KOPT-K1 (cell line): ENCODE results near the gene DNTTIP2.
"Not testable (repeated sequence)": the region's sequence is repeated elsewhere in the genome, so short reads cannot be mapped to it uniquely, and the experiment has no call there.

Experiments
- H3K27ac ChIP-seq: fragments of 200-600 bp; sonication (generic); 2 replicates; pipeline ENCODE4 v1.5.1; 2016; ENCODE audit warnings: antibody characterized with exemption, mild to moderate bottlenecking, low read depth, low read length; ENCODE audit not compliant: poor library complexity, severe bottlenecking
- H3K36me3 ChIP-seq: fragments of 200-600 bp; sonication (generic); 2 replicates; pipeline ENCODE4 v1.5.1; 2017; ENCODE audit warnings: antibody characterized with exemption, mild to moderate bottlenecking, low read length, moderate library complexity; ENCODE audit not compliant: insufficient read depth
- H3K9me3 ChIP-seq: fragments of 200-600 bp; sonication (generic); 2 replicates; pipeline ENCODE4 v1.5.1; 2017; ENCODE audit warnings: antibody characterized with exemption, low read length, mild to moderate bottlenecking; ENCODE audit not compliant: insufficient read depth, poor library complexity, severe bottlenecking

Gene DNTTIP2

DNA sequence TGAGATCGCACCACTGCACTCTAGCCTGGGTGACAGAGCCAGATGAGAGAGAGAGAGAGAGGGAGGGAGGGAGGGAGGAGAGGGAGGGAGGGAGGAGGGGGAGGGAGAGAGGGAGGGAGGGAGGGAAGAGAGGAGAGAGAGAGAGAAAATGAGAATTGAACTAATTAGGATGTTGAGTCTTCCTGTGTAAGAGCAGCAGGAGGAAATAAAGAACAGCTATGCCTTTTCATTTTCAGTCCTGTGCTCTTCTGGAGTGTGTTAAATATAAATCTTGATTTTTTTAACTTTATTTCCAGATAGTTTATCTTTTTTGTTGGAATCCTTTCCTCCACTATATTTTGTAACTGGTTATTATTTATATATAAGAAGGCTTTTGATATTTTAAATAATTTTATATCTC lies 27.1 kb downstream of the DNTTIP2 start:
- Histone ChIP-seq H3K27ac (no peak overlapping the region), H3K9me3 (no peaks in the 10 kb centered on the region), H3K36me3 (no peaks in the 10 kb centered on the region)

GRCh38 chr1:93851327-93851712 lies 27.7 kb downstream of the DNTTIP2 start:
- Histone ChIP-seq H3K27ac (no peak overlapping the region), H3K9me3 (no peaks in the 10 kb centered on the region), H3K36me3 (no peaks in the 10 kb centered on the region)

DNA sequence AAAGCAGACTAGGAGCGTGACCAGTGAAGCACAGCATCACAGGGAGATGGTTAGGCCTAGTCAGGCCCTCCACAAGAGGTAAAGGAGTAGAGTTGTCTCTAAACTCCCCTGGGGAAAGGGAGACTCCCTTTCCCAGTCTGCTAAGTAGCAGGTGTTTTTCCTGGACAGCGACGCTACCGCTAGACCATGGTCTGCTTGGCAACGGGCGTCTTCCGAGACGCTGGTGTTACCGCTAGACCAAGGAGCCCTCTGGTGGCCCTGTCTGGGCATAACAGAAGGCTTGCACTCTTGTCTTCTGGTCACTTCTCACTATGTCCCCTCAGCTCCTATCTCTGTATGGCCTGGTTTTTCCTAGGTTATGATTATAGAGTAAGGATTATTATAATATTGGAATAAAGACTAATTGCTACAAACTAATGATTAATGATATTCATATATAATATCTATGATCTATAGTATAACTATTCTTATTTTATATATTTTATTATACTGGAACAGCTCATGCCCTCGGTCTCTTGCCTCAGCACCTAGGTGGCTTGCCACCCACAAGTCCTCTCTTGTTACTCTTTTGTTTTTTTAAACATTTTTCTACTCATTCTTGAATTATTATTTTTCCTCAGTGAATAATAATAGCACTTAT lies 28.2 kb downstream of the DNTTIP2 start:
- not testable (repeated sequence) for H3K36me3 ChIP-seq, H3K27ac ChIP-seq, H3K9me3 ChIP-seq

GRCh38 chr1:93848350-93848883 lies 30.6 kb downstream of the DNTTIP2 start:
- Histone ChIP-seq H3K27ac (peak overlapping the region; percentile 72), H3K9me3 (no peaks in the 10 kb centered on the region), H3K36me3 (no peaks in the 10 kb centered on the region)

DNA sequence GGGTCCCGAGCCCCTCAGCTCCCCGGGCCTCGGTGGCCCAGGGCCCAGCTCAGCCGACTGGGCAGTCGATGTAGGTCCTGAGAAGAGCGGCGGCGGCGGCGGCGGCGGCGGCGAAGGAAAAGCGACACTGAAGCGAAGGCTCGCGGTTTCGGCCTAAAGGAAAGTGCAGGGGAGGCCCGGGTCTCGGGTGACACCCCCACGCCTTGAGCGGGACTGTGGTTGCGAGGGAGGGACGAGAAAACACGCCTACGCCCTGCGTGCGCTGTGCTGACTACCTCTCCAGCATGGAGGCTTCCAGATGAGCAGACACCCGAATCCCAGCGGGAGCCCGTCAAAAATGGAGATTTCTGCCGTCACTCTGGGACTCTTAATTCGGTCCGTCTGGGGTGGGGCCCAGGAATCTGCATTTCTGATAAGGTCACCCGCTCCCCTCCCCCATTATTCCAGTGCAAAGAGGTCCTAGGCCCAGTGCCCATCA lies 31.2 kb downstream of the DNTTIP2 start:
- H3K36me3 ChIP-seq = no peaks in the 10 kb centered on the region; the same call in 1 of the 2 replicates
- no peaks in the 10 kb centered on the region for H3K9me3 ChIP-seq
- peak overlapping the region; percentile 72 for H3K27ac ChIP-seq

DNA sequence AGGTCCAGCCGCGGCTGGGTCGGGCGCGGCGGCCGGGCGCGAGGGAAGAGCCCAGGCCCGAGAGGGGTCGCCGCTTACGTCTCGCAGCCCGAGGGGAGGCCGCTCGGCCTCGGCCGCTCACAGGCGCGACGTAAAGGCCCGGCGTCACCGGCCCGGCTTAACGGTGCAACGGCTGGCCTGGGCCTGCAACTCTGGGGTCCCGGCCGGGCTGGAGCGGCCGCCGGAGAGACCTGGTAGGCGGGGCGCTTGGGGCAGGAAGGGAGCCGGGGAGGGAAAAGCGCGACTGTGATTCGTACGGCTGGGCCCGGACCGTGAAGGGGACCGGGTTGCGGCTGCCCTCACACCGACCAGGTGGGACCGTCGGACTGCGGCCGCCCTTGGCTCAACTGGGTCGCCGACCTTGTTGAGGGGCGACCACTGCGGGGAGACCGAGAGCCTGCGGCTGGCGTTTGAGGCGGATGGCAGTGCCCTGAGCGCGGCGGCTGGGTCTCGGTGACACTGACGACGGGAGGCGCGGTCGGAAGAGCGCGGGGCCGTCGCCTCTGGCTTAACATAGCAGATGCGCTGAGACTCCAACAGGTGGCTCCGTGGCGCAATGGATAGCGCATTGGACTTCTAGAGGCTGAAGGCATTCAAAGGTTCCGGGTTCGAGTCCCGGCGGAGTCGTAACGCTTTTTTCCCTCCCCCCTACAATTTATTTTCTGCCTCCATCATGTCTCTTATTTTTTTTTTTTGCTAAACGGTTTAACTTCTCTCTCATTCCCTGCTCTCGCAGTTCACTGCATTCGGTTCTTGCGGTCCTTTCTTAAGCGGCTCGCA lies 31.8 kb downstream of the DNTTIP2 start:
- Histone ChIP-seq H3K27ac (peak overlapping the region; percentile 72), H3K9me3 (no peaks in the 10 kb centered on the region), H3K36me3 (no peaks in the 10 kb centered on the region; the same call in 1 of the 2 replicates)

DNA sequence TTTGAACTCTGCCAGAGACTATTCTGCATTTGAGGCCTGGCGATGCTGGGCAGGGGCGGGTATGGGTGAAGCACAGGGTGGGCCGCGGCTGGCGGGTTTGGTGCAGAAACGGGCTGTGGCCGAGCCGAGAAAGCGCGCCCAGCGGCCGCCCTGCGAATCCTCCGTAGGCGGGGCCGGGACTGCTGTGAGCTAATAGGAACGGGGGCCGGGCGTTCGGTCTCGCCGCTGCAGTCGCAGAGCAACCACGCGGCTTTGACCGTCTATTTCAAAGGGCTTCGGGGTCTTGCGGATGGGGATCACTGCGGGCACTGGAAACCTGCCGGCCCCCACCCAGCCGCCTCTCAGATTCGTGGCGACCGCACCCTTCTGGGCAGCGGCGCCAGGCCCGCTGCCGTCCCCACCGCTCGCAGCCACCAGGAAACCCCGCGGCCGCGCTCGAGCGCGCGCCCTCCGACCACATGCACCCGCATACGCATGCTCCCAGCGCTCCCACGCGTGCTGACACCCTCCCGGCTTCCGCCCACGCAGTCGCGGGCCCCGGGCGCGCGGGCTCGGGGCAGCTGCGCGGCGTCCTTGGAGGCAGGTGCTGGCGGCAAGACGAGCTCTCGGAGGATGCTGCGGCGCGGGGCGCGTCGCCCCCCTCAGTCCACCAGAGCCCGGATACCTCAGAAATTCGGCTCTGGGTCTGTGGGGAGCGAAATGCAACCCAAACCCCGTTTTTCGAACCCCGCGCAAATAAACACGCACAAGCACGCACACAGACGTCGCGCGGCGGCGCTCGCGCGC lies 32.6 kb downstream of the DNTTIP2 start:
- H3K36me3 ChIP-seq = no peaks in the 10 kb centered on the region; the same call in 1 of the 2 replicates
- peak overlapping the region; percentile 72 for H3K27ac ChIP-seq
- no peaks in the 10 kb centered on the region for H3K9me3 ChIP-seq

DNA sequence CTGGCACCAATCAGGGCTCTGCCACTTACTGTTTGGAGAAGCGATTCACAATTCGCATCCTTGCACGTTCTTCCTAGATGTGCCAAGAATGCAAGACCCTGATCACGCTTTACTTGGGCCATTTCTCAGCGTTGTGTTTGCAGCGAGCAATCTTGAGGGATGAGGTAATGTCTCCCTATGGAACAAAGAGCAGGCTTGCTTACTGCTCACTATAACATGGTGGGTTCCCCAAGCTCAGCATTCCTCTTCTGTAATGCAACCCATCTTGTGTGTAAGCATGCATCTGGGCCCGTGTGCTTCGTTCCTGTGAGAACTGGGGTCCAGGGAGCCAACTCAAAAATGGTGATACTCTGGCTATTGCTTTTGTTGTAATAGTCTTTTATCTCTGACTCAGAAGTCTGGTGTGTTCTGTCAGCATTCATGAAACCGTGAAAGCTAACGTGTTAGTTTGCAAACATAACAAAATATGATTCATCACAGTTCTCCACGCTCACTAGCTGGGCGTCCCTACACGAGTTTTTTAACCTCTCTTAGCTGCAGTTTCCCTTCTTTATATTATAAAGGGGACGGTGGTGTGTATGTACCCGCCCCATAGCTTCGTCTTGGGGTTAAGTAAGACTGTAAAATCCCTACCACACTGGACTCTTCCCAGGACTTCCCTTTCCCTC lies 33.3 kb downstream of the DNTTIP2 start:
- Histone ChIP-seq H3K27ac (peak overlapping the region; percentile 72), H3K36me3 (no peaks in the 10 kb centered on the region; the same call in 1 of the 2 replicates), H3K9me3 (no peaks in the 10 kb centered on the region)

- Histone ChIP-seq H3K36me3 (no peaks in the 10 kb centered on the region; the same call in 1 of the 2 replicates), H3K27ac (no peak overlapping the region), H3K9me3 (no peaks in the 10 kb centered on the region)
These were observed 34.6 kb downstream of the DNTTIP2 start for GRCh38 chr1:93844262-93845045.

- Histone ChIP-seq H3K27ac (no peak overlapping the region), H3K36me3 (no peaks in the 10 kb centered on the region; the same call in 1 of the 2 replicates), H3K9me3 (no peaks in the 10 kb centered on the region)
These were observed 36.1 kb downstream of the DNTTIP2 start for GRCh38 chr1:93842750-93843500.

DNA sequence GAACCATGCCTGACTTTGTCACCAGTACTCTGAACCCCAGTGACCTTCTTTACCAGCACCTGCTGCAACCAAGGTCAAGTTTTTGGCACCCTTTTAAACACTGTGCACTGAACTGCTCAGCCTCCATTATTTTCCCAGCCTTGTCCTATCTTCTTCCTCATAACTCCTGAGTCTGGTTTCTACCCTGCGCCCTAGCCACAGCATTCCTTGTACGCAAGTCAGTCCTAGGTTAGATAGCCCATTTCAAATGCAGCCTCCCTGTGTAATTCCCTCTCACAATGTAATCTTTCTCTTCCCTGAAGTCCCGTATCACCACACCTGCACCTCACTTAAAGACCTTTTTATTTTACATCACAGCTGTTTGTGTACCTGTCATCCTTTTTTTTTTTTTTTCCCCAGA lies 37.2 kb downstream of the DNTTIP2 start:
- Histone ChIP-seq H3K36me3 (no peaks in the 10 kb centered on the region; the same call in 1 of the 2 replicates), H3K27ac (no peak overlapping the region), H3K9me3 (no peaks in the 10 kb centered on the region)

- Histone ChIP-seq H3K36me3 (no peaks in the 10 kb centered on the region; the same call in 1 of the 2 replicates), H3K27ac (no peak overlapping the region), H3K9me3 (no peaks in the 10 kb centered on the region)
These were observed 38.0 kb downstream of the DNTTIP2 start for GRCh38 chr1:93840956-93841482.

DNA sequence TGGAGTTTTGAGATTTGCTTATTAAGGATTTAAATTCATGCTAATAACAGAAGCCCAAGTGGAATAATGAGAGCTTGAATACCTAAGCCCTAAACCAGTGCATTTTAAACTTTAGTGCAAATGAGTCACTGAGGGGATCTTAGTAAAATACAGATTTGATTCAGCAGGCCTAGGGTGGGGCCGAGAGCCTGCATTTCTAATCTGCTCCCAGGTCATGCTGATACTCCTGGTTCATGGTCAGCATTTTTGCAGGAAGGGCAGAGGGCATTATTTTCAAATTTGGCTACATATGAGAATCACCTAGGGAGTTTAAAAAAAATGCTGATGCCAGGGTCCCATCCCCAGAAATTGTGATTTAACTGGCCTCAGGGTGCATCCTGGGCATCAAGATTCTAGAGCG lies 39.3 kb downstream of the DNTTIP2 start:
- Histone ChIP-seq H3K27ac (no peak overlapping the region), H3K9me3 (no peaks in the 10 kb centered on the region), H3K36me3 (no peaks in the 10 kb centered on the region; the same call in 1 of the 2 replicates)
